ENCODE data around the gene HLA-DMA. TPM values are rescaled to one million over a fixed set of nuclear protein-coding genes. Genes with fewer than 3 reads are reported as not detected.
A peak's percentile ranks its signal among the peaks of the same experiment; 100 is the strongest.

Gene HLA-DMA
- total and polyA plus RNA-seq, 2 of the 13 experiments (the other 11 are each of a cell fraction or from before 2014, with no cell fraction given): 0.70 to 0.71 TPM

- TF ChIP-seq TOPORS (CRISPR knock-in tag; IDR thresholded peaks at IDR 0.05) (peak; percentile 87), ZNF558 (CRISPR knock-in tag; IDR thresholded peaks at IDR 0.05; ENCODE audit: borderline replicate concordance) (no peak; the same call in none of the 2 replicates), KDM1A (CRISPR knock-in tag; IDR thresholded peaks at IDR 0.05) (no peak), ZNF10 (CRISPR knock-in tag; IDR thresholded peaks at IDR 0.05; ENCODE audit: borderline replicate concordance, low read depth) (0 out of 2 replicates have a peak, but pooled peaks have one; percentile 73), THAP11 (CRISPR knock-in tag; IDR thresholded peaks at IDR 0.05) (peak; percentile 19; the same call in 1 of the 2 replicates), ZNF264 (CRISPR knock-in tag; IDR thresholded peaks at IDR 0.05) (peak; percentile 93), TARDBP (CRISPR knock-in tag; IDR thresholded peaks at IDR 0.05) (peak; percentile 91; the same call in 1 of the 2 replicates), TFDP1 (CRISPR knock-in tag; IDR thresholded peaks at IDR 0.05; ENCODE audit: borderline replicate concordance) (peak; percentile 65; the same call in 1 of the 2 replicates)
- TF ChIP-seq, protein P1, sequence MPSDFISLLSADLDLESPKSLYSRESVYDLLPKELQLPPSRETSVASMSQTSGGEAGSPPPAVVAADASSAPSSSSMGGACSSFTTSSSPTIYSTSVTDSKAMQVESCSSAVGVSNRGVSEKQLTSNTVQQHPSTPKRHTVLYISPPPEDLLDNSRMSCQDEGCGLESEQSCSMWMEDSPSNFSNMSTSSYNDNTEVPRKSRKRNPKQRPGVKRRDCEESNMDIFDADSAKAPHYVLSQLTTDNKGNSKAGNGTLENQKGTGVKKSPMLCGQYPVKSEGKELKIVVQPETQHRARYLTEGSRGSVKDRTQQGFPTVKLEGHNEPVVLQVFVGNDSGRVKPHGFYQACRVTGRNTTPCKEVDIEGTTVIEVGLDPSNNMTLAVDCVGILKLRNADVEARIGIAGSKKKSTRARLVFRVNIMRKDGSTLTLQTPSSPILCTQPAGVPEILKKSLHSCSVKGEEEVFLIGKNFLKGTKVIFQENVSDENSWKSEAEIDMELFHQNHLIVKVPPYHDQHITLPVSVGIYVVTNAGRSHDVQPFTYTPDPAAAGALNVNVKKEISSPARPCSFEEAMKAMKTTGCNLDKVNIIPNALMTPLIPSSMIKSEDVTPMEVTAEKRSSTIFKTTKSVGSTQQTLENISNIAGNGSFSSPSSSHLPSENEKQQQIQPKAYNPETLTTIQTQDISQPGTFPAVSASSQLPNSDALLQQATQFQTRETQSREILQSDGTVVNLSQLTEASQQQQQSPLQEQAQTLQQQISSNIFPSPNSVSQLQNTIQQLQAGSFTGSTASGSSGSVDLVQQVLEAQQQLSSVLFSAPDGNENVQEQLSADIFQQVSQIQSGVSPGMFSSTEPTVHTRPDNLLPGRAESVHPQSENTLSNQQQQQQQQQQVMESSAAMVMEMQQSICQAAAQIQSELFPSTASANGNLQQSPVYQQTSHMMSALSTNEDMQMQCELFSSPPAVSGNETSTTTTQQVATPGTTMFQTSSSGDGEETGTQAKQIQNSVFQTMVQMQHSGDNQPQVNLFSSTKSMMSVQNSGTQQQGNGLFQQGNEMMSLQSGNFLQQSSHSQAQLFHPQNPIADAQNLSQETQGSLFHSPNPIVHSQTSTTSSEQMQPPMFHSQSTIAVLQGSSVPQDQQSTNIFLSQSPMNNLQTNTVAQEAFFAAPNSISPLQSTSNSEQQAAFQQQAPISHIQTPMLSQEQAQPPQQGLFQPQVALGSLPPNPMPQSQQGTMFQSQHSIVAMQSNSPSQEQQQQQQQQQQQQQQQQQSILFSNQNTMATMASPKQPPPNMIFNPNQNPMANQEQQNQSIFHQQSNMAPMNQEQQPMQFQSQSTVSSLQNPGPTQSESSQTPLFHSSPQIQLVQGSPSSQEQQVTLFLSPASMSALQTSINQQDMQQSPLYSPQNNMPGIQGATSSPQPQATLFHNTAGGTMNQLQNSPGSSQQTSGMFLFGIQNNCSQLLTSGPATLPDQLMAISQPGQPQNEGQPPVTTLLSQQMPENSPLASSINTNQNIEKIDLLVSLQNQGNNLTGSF (CRISPR knock-in tag; IDR thresholded peaks at IDR 0.05): peak; percentile 77; the same call in 1 of the 2 replicates
- TF ChIP-seq, protein P2, sequence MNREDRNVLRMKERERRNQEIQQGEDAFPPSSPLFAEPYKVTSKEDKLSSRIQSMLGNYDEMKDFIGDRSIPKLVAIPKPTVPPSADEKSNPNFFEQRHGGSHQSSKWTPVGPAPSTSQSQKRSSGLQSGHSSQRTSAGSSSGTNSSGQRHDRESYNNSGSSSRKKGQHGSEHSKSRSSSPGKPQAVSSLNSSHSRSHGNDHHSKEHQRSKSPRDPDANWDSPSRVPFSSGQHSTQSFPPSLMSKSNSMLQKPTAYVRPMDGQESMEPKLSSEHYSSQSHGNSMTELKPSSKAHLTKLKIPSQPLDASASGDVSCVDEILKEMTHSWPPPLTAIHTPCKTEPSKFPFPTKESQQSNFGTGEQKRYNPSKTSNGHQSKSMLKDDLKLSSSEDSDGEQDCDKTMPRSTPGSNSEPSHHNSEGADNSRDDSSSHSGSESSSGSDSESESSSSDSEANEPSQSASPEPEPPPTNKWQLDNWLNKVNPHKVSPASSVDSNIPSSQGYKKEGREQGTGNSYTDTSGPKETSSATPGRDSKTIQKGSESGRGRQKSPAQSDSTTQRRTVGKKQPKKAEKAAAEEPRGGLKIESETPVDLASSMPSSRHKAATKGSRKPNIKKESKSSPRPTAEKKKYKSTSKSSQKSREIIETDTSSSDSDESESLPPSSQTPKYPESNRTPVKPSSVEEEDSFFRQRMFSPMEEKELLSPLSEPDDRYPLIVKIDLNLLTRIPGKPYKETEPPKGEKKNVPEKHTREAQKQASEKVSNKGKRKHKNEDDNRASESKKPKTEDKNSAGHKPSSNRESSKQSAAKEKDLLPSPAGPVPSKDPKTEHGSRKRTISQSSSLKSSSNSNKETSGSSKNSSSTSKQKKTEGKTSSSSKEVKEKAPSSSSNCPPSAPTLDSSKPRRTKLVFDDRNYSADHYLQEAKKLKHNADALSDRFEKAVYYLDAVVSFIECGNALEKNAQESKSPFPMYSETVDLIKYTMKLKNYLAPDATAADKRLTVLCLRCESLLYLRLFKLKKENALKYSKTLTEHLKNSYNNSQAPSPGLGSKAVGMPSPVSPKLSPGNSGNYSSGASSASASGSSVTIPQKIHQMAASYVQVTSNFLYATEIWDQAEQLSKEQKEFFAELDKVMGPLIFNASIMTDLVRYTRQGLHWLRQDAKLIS (CRISPR knock-in tag; IDR thresholded peaks at IDR 0.05): peak; percentile 98
Observed at GRCh38 chr6:32968867-32969684, 16.2 kb upstream of the HLA-DMA start (continued).
